ENCODE data around the gene PDIA5.

PDIA5 gene

GRCh38 chr3:123066896-123067688, at the start of gene PDIA5:
Gene PDIA5 (plus strand): TSS chr3:123067025. CDS start chr3:123067165, 140 bp downstream.
- DNase-seq (ENCODE audit: low read depth, low spot score), result peak; percentile 96

- peak; percentile 16 for DNase-seq (ENCODE audit: low read depth, low spot score)
Observed at GRCh38 chr3:123018683-123019082, 48.1 kb upstream of the PDIA5 start.

DNA sequence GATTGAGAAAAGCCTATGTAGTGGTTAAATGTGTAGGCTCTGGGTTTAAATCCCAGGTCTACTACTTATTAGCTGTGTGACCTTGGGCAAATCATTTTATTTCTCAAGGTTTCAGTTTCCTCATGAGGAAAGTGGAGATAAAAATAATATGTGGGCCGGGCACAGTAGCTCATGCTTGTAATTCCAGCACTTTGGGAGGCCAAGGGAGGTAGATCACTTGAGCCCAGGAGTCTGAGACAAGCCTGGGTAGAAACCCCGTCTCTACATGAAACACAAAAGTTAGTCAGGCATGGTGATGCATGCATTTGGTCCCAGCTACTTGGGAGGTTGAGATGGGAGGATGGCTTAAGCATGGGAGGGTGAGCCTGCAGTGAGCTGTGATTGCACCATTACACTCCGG, 47.7 kb upstream of the PDIA5 start:
- no peak for DNase-seq (ENCODE audit: low read depth, low spot score)

- no peak for DNase-seq (ENCODE audit: low read depth, low spot score)
Observed at GRCh38 chr3:123019591-123019990, 47.2 kb upstream of the PDIA5 start.

DNA sequence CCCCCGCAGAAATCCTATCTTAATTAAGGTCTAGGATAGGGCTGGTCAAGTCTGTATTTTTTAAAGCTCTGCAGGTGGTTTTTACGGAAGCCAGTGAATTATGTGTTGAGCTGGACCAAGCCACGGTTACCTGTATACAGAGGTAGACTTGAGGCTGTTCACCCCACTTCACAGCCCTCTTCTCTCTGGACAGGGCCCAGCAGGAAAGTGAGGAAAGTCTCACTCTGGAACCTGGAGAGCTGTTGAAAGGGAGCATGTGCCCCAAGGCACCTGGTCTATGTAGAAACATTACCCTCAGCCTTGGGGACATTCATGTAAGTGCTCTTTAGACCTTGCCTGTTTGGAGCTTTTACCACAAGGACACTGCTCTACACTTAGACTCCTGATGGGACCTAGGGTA, 46.1 kb upstream of the PDIA5 start:
- no peak for DNase-seq (ENCODE audit: low read depth, low spot score)

DNA sequence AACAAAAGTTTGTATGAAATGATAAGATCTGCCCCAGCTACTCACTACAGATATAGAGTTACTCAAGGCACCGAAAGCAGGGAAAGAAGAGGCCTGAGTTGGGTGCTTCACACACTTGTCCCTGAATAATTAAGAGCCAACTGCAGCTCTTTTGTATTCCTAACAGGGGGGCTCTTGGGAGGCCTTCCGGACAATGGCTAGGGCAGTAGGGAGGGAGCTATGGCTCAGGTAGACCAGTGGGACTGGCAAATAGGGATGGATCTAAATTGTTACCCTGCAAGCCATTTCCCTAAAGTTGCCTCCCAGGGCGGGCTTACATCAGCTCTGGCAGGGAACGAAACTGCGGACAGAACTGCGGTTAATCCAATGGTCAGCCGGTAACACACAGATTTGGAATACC, 45.4 kb upstream of the PDIA5 start:
- DNase-seq (ENCODE audit: low read depth, low spot score), result no peak

DNA sequence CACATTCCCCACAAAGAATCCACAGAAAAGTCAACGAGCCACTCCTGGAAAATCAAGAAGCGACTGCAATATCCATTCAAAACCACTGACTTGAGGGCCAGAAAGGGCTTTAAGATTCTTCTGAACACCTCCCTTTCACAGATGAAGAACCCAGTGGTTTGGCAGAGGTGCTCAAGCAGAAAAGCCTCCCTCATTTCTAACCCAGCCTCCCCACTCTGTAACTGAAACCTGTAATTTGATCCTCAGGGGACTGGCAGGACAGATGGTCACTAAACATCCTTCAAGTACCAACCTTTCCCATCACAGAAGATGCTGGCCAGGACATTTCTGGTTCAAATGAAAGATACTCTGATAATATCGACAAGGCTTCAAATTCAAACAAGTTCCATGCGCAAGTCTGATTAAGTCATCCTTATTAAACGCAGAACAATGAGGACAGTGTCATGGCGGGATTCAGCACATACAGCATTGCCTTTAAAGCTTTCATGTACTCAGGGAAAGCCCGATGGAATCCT, 44.8 kb upstream of the PDIA5 start:
- no peak for DNase-seq (ENCODE audit: low read depth, low spot score)

GRCh38 chr3:123024056-123024455, 42.8 kb upstream of the PDIA5 start:
- no peak for DNase-seq (ENCODE audit: low read depth, low spot score)

DNA sequence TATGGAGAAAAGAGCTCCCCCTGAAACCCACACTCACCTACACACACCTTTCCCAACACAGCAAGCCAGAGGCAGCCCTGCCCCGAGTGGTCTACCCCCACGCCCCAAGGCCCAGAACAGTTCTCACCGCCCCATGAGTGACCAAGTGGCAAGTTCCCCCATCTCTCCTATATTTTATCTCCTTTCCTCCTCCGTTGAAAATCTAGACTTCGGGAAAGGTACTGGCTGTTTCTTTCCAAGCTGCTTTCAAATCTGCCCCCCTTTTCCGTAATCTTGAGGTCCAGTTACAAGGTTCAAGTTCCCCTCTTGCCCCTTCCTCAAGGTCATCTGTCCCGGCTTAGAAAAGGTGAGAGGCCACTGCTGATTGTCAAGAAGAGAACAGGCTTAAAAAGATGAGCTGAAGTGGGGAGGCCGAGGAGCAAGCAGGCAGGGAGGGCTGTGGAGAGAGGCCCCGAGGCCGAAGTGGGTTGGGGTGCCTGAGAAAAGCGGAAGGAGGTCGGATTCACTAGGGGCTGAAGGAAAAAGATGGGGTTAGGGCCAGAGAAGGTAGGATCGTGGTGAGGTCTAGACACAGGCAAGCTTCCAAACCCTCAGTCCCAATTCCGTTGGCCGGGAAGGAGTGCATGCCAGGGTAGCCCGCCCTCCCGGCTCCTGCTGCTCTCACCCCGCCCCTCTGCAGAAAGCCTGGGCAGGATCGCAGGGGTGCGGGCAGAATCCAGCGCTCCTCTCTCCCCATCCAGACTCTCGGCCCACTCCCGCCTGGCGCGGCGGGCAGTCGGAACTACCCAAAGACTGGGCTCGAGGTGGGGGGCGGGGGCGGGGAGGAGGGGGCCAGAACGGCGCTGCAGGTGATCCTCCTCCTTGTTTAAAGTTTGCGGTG, 40.9 kb upstream of the PDIA5 start:
- peak; percentile 77 for DNase-seq (ENCODE audit: low read depth, low spot score)

DNA sequence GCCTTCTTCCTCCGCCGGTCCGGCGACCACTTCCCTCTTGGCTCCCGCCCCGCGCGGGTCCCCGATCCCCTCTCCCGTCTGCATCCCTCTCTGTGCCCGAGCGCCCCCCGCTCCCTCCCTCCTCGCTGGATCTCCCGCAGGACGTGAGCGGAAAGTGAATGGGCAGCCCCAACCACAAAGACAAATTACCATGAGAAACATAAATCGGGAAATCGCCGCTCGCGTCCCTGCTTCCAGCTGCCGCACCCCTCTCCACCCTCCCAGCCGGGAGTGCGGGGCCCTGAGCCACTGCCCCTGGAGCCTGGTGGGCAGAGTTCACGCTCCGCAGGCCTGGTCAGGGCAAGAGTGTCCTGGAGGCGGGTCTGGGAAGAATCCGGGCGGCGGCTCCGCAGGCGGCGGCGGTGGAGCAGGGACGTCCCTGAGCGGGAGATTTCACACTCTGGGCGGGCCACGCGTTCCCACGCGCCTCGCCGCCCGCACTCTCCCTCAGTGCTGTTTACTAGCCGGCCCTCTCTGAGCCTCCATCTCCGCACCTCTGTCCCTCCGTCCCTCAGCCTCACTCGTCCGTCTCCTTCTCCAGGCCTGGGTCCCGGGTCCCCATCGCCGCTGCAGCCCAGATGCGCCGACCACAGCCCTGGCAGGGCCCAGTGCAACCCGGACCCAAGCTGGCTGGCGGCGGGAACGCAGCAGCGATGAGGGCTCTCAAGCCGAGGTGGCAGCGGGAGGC, 40.1 kb upstream of the PDIA5 start:
- peak; percentile 58 for DNase-seq (ENCODE audit: low read depth, low spot score)

DNA sequence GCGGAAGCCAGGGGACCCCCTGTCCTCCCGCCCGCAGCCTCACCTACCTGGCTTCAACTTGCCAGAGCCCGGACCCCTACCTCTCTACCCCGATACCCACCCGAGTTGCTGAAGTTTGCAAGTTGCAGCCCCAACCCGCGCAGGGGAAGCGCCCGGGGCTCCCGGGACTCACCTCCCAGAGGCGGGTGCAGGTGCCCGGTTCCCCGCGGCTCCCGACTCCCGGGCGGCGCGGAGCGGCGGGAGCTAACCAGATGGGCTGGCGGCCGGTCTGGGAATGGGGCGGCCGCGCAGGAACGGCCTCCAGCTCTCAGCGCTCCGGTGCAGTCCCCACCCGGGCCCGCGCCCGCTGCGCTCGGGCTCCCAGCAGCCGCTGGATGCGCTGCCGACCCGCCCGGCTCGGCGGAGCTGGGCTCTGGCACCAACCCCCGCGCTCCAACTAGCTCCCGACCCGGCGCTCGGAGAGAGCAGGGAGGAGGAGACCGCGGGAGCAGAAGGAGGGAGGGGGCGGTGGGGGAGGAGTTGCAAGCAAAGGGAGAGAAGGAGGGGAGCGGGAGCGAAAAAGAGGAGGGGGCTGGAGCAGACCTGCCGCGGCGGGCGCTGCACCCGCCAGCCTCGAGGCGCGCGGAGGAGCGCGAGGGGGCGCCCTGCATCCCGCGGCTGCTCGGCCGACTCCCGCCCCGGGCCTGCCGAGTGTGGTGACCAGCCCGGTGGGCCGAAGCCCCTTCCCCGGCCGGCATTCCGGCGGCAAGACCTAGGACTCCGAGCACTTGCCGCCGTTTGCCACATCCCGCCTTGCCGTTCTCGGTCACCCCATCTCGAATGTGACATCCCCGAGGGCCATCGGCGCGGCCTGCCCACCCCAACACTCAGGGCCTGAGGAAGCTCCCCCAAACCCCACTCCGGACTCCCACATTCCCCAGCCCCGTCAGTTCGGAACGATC, 39.3 kb upstream of the PDIA5 start, which contains the start of gene SEMA5B:
SEMA5B (minus strand) TSS at position 472 of the 941 bp plus-strand sequence. CDS start 66,500 bp downstream, outside the sequence.
- DNase-seq (ENCODE audit: low read depth, low spot score), result peak; percentile 69

- DNase-seq (ENCODE audit: low read depth, low spot score), result peak; percentile 82
Observed at GRCh38 chr3:123028233-123028828, 38.5 kb upstream of the PDIA5 start.

GRCh38 chr3:123031051-123031450, 35.8 kb upstream of the PDIA5 start:
- DNase-seq (ENCODE audit: low read depth, low spot score), result no peak

DNA sequence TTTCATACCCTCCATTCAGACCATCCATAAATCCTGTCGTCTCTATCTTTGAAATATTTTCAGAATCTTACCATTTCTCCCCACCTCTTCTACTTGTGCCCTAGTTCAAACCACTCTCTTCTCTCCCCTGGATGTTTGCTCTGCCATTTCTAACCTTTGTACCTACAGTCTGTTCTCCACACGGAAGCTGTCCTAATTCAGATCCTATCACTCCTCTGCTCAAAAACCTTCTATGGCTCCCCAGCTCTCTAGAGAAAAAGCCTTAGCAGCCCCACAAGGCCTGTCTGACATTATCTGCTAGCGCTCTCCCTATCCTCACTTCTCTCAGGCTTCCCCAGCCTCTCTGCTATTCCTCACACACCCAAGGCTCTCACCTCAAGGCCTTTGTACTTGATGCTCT, 34.8 kb upstream of the PDIA5 start:
- no peak for DNase-seq (ENCODE audit: low read depth, low spot score)

DNA sequence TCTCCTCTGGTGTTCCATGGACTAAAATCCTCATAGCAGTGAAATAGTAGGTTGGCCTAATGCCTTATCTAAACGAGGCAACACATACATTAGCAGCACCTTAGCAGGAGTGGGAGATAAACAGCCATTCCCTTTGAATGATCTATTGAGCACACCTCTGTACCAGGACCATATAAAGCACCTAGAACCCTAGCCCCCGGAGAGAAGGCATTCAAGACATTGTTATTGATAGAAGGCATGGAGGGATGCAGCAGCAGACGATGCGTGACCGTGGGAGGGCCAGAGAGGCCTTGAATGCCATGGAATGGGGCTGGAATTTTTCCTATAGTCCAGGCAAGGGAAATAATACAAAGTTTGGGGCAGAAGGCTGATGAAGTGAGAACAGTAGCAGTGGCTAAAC, 32.7 kb upstream of the PDIA5 start:
- no peak for DNase-seq (ENCODE audit: low read depth, low spot score)

GRCh38 chr3:123034996-123035395, 31.8 kb upstream of the PDIA5 start:
- DNase-seq (ENCODE audit: low read depth, low spot score), result no peak

- DNase-seq (ENCODE audit: low read depth, low spot score), result no peak
Observed at GRCh38 chr3:123036352-123037014, 30.3 kb upstream of the PDIA5 start.

GRCh38 chr3:123037015-123037375, 29.8 kb upstream of the PDIA5 start:
- DNase-seq (ENCODE audit: low read depth, low spot score), result no peak

DNA sequence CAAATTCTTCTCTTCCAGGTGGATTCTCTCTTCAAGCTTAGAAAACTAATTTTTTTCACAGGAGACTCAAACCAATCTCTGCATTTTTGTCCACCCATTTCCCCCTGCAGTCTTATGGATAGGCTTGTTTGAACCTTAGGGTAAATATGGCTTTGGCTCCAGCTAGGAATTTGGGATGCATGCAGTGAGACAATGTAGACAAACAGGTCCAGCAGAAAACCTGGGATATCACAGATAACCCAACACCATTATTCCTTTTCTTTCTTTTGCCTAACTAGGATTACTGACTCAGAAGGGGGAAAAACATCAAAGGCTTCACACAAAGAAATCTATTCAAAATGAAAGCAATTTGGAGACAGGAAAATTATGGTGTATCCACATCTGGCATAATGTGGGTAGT, 28.1 kb upstream of the PDIA5 start:
- no peak for DNase-seq (ENCODE audit: low read depth, low spot score)

- DNase-seq (ENCODE audit: low read depth, low spot score), result no peak
Observed at GRCh38 chr3:123039178-123039577, 27.6 kb upstream of the PDIA5 start.
